Measurements from ENCODE around the gene FZD7. TPM values are rescaled to one million over a fixed set of nuclear protein-coding genes. Genes with fewer than 3 reads are reported as not detected.

The FZD7 gene
- total and polyA plus RNA-seq, 10 of the 15 experiments (the other 5 are each of a cell fraction or from before 2014, with no cell fraction given), result 0.24 to 2.4 (median 0.75) TPM

GRCh38 chr2:202022755-202023154, 10.9 kb upstream of the FZD7 start:
- intact Hi-C loops (cut with micrococcal nuclease; ENCODE audit: unreplicated experiment) (no loop called here), in situ Hi-C loops (cut with MboI) (no loop called here)
- Histone ChIP-seq H3K36me3 (ENCODE audit: control insufficient read depth in 2 of 2, insufficient read depth in 2 of 2, low read length in 1 of 2) (no peaks in the 10 kb centered on the region), H3K4me2 (ENCODE audit: control insufficient read depth, insufficient read depth) (no peak overlapping the region), H2AFZ (ENCODE audit: control insufficient read depth, low read depth, low read length) (no peak overlapping the region), H3K27ac (ENCODE audit: control insufficient read depth, insufficient read depth) (no peak overlapping the region), H3K4me3 (no peak overlapping the region), H3K79me2 (ENCODE audit: control insufficient read depth, insufficient read depth, low read length) (no peaks in the 10 kb centered on the region), H3K27me3 (replicated peaks in 1 of 2; ENCODE audit: control insufficient read depth in 2 of 2, insufficient read depth in 2 of 2, low read length in 1 of 2) (peaks cover 0 to 4% of the 10 kb centered on the region in 2 experiments; a peak in 1 of 4 replicates), H3K4me1 (ENCODE audit: control insufficient read depth, insufficient read depth, low read length) (no peaks in the 10 kb centered on the region), H3K9ac (ENCODE audit: control insufficient read depth, insufficient read depth, low read length) (no peak overlapping the region), H3K9me3 (replicated peaks; ENCODE audit: control insufficient read depth, insufficient read depth, low read length) (no peaks in the 10 kb centered on the region; the same call in 2 of the 3 replicates), H4K20me1 (ENCODE audit: control insufficient read depth, insufficient read depth) (no peaks in the 10 kb centered on the region)
- POLR2A ChIA-PET, result interaction anchor here (0.5 kb wide), 1 partner anchor 529 kb away, joined by 5 read pairs; no protein-coding TSS in a partner anchor
- SMC1A ChIA-PET (ENCODE audit: uncharacterized antibody, unreplicated experiment), result no interaction called here
- BruUV-seq (replicated peaks), result no TSS peak
- ATAC-seq (no peak), FAIRE-seq (no peak), DNase-seq (ENCODE audit: low read depth, low spot score) (no peak)
- CTCF ChIA-PET, result no interaction called here
- RAD21 ChIA-PET (ENCODE audit: unreplicated experiment), result no interaction called here
- TF ChIP-seq JUNB (IDR thresholded peaks at IDR 0.05) (no peak), ASH2L (IDR thresholded peaks at IDR 0.05; ENCODE audit: borderline replicate concordance, low read depth) (no peak), SREBF1 (IDR thresholded peaks at IDR 0.05; ENCODE audit: low read length) (no peak), SMARCA5 (IDR thresholded peaks at IDR 0.05) (no peak), HCFC1 (IDR thresholded peaks at IDR 0.05; ENCODE audit: low read length) (no peak), SIX5 (IDR thresholded peaks at IDR 0.05; ENCODE audit: low read depth, low read length, severe bottlenecking) (no peak), EZH2 (IDR thresholded peaks at IDR 0.05; ENCODE audit: borderline replicate concordance, control insufficient read depth, low read depth, low read length) (no peak), RFX5 (IDR thresholded peaks at IDR 0.05; ENCODE audit: low read depth, low read length) (no peak), HSF1 (IDR thresholded peaks at IDR 0.05; ENCODE audit: low read depth, low read length) (no peak), HDAC2 (IDR thresholded peaks at IDR 0.05) (no peak), WRNIP1 (IDR thresholded peaks at IDR 0.05; ENCODE audit: borderline replicate concordance, low read depth, low read length) (no peak), ATF7 (IDR thresholded peaks at IDR 0.05; ENCODE audit: low read depth) (no peak), KAT2A (conservative IDR thresholded peaks at IDR 0.05; ENCODE audit: control insufficient read depth, low read depth, low read length) (no peak), SP1 (IDR thresholded peaks at IDR 0.05; ENCODE audit: low read depth, low read length) (no peak), NR2C1 (IDR thresholded peaks at IDR 0.05) (no peak), KDM1A (IDR thresholded peaks at IDR 0.05; ENCODE audit: borderline replicate concordance) (no peak), RBBP5 (conservative IDR thresholded peaks at IDR 0.05) (no peak), E2F8 (IDR thresholded peaks at IDR 0.05; ENCODE audit: low read depth, partially characterized antibody) (no peak), FOS (IDR thresholded peaks at IDR 0.05; ENCODE audit: borderline replicate concordance, extremely low read depth, insufficient read length) (no peak)
- 79% methylated on average over 8 of the region's 8 CpGs for WGBS (ENCODE audit: insufficient coverage, insufficient replicate concordance, low lambda C conversion rate, missing lambda C conversion rate)

All from GM12878 (cell line).